Liver (tissue), 9 donors: Measurements from ENCODE around the gene DOCK10. TPM values are rescaled to one million over a fixed set of nuclear protein-coding genes. Genes with fewer than 3 reads are reported as not detected.

Experiments
- DNase-seq: peaks from one replicate; pipeline ENCODE4 v3.0.0-alpha.2; 2017; ENCODE audit warnings: low spot score
- H3K27ac ChIP-seq, 2 donors: one replicate each; pipeline ENCODE4 v1.7.0; 2013; ENCODE audit warnings: inconsistent platforms in 2 of 2, low read length in 2 of 2, control low read depth in 1 of 2, low read depth in 1 of 2, mild to moderate bottlenecking in 1 of 2
- H3K27me3 ChIP-seq, 4 donors: one replicate each; pipeline versions ENCODE4 v1.6.1 to v1.7.0; 2013; ENCODE audit warnings: low read length in 3 of 4, inconsistent platforms in 1 of 4, mild to moderate bottlenecking in 1 of 4, moderate library complexity in 1 of 4; ENCODE audit not compliant: control insufficient read depth in 4 of 4, insufficient read depth in 4 of 4
- H3K36me3 ChIP-seq, 4 donors: one replicate each; pipeline versions ENCODE4 v1.6.1 to v1.7.0; 2013; ENCODE audit warnings: low read length in 3 of 4, mild to moderate bottlenecking in 3 of 4, low read depth in 1 of 4, moderate library complexity in 1 of 4; ENCODE audit not compliant: control insufficient read depth in 4 of 4, insufficient read depth in 3 of 4
- H3K4me1 ChIP-seq, 4 donors: one replicate each; pipeline versions ENCODE4 v1.6.1 to v1.7.0; 2013; ENCODE audit warnings: low read length in 3 of 4, mild to moderate bottlenecking in 3 of 4, moderate library complexity in 1 of 4; ENCODE audit not compliant: control insufficient read depth in 4 of 4, insufficient read depth in 4 of 4
- H3K4me3 ChIP-seq, 3 donors: one replicate each; pipeline versions ENCODE4 v1.6.1 to v1.7.0; 2013; ENCODE audit warnings: low read length in 3 of 3, control low read depth in 1 of 3, low read depth in 1 of 3, mild to moderate bottlenecking in 1 of 3
- H3K9ac ChIP-seq, 2 donors: one replicate each; pipeline ENCODE4 v1.7.0; 2013; ENCODE audit warnings: low read length in 2 of 2, mild to moderate bottlenecking in 2 of 2, moderate library complexity in 2 of 2, control low read depth in 1 of 2, low read depth in 1 of 2
- H3K9me3 ChIP-seq, 4 donors: one replicate each; pipeline versions ENCODE4 v1.6.1 to v1.7.0; 2013; ENCODE audit warnings: low read length in 3 of 4; ENCODE audit not compliant: control insufficient read depth in 4 of 4
- ATF3 ChIP-seq: IDR thresholded peaks from 2 replicates; pipeline ENCODE4 v1.6.1; 2016; ENCODE audit warnings: antibody characterized with exemption
- CTCF ChIP-seq: fragments of 150-350 bp; IDR thresholded peaks from 2 replicates; pipeline ENCODE4 v1.5.1; 2017; ENCODE audit warnings: improper control_type of control experiment, low read depth, low read length; ENCODE audit not compliant: missing input control
- EGR1 ChIP-seq, 2 donors: IDR thresholded peaks; 2 replicates each; pipeline ENCODE4 v1.6.1; 2016 to 2018; ENCODE audit warnings: antibody characterized with exemption in 2 of 2, low read depth in 2 of 2
- FOXA1 ChIP-seq: IDR thresholded peaks from 2 replicates; pipeline ENCODE4 v1.6.1; 2016; ENCODE audit warnings: antibody characterized with exemption
- GABPA ChIP-seq, 2 donors: IDR thresholded peaks in 1 of 2; conservative IDR thresholded peaks in 1 of 2; 2 replicates each; pipeline ENCODE4 v1.6.1; 2016; ENCODE audit warnings: antibody characterized with exemption in 2 of 2, mild to moderate bottlenecking in 1 of 2, moderate library complexity in 1 of 2
- HNF4A ChIP-seq, 2 donors: conservative IDR thresholded peaks; 2 replicates each; pipeline ENCODE4 v1.6.1; 2016; ENCODE audit warnings: antibody characterized with exemption in 2 of 2, mild to moderate bottlenecking in 2 of 2
- HNF4G ChIP-seq: IDR thresholded peaks from 2 replicates; pipeline ENCODE4 v1.6.1; 2016; ENCODE audit warnings: antibody characterized with exemption
- MAX ChIP-seq: IDR thresholded peaks from 2 replicates; pipeline ENCODE4 v1.6.1; 2016; ENCODE audit warnings: antibody characterized with exemption
- NR2F2 ChIP-seq: IDR thresholded peaks from 2 replicates; pipeline ENCODE4 v1.6.1; 2016; ENCODE audit warnings: antibody characterized with exemption
- RAD21 ChIP-seq, 2 donors: IDR thresholded peaks; 2 replicates each; pipeline ENCODE4 v1.6.1; 2016; ENCODE audit warnings: antibody characterized with exemption in 2 of 2, mild to moderate bottlenecking in 2 of 2
- REST ChIP-seq: IDR thresholded peaks from 2 replicates; pipeline ENCODE4 v1.6.1; 2016; ENCODE audit warnings: antibody characterized with exemption, mild to moderate bottlenecking
- SP1 ChIP-seq: IDR thresholded peaks from 2 replicates; pipeline ENCODE4 v1.6.1; 2018; ENCODE audit warnings: antibody characterized with exemption, mild to moderate bottlenecking
- YY1 ChIP-seq: IDR thresholded peaks from 2 replicates; pipeline ENCODE4 v1.6.1; 2016; ENCODE audit warnings: antibody characterized with exemption, mild to moderate bottlenecking
- WGBS: extraction: QIAGEN DNeasy Blood & Tissue Kit; methylation state at CpG from one replicate; pipeline ENCODE4 v1.1.7; 2013; 5-methylcytosine and 5-hydroxymethylcytosine counted together
- polyA plus RNA-seq, 2 donors: library from polyadenylated mRNA; stranded (reverse) in 1 of 2; unstranded in 1 of 2; fragments of 200-250 nt in 1 of 2; fragments of >200 nt in 1 of 2; fragmentation: Nextera tagmentation in 1 of 2; extraction: Ambion mirVana in 1 of 2; gene quantifications; one replicate each; pipeline versions ENCODE4 v1.2.1 to v1.2.3, GENCODE V29; 2013 to 2015
- total RNA-seq, 2 donors: library from RNA; depleted of rRNA; stranded (reverse); fragments of >200 nt; gene quantifications; one replicate each; pipeline ENCODE4 v1.2.3, GENCODE V29; 2014
- donor health status: healthy.
- donor health status: healthy.
- donor health status: healthy.
- donor health status: healthy.
- donor health status: healthy.

Gene DOCK10
- total and polyA plus RNA-seq, 4 donors: 1.2 to 15.3 (median 6.8) TPM

GRCh38 chr2:224971214-224971613, 71.1 kb downstream of the DOCK10 start:
- WGBS: 50% methylated on average over 4 of the region's 4 CpGs

GRCh38 chr2:224970311-224970710, 72.0 kb downstream of the DOCK10 start:
- Histone ChIP-seq H3K36me3 (no peaks in the 10 kb centered on the region), H3K4me1 (no peaks in the 10 kb centered on the region), H3K9ac (no peak overlapping the region), H3K27me3 (no peaks in the 10 kb centered on the region), H3K9me3 (no peaks in the 10 kb centered on the region), H3K4me3 (no peak overlapping the region), H3K27ac (no peak overlapping the region)
- DNase-seq: no peak
- 65% methylated on average over 5 of the region's 5 CpGs for WGBS
- TF ChIP-seq FOXA1: no peak
- TF ChIP-seq SP1: no peak
- no peak for TF ChIP-seq CTCF
- no peak for TF ChIP-seq HNF4A (conservative IDR thresholded peaks at IDR 0.05)
- no peak for TF ChIP-seq REST
- no peak for TF ChIP-seq MAX

More at GRCh38 chr2:224971214-224971613, 71.1 kb downstream of the DOCK10 start:
- H3K27me3 ChIP-seq: no peaks in the 10 kb centered on the region
- no peak for DNase-seq
- H3K27ac ChIP-seq: no peak overlapping the region
- TF ChIP-seq YY1 (no peak), ATF3 (no peak), NR2F2 (no peak), EGR1 (IDR thresholded peaks at IDR 0.05; ENCODE audit: low read depth in 2 of 2) (no peak), HNF4G (no peak), REST (no peak), GABPA (IDR thresholded peaks at IDR 0.05 in 1 of 2, conservative IDR thresholded peaks at IDR 0.05 in 1 of 2) (no peak), RAD21 (IDR thresholded peaks at IDR 0.05) (no peak), SP1 (no peak), MAX (no peak), CTCF (no peak)
- no peaks in the 10 kb centered on the region for H3K4me1 ChIP-seq
- no peaks in the 10 kb centered on the region for H3K9me3 ChIP-seq
- H3K4me3 ChIP-seq: no peak overlapping the region
- H3K36me3 ChIP-seq: no peaks in the 10 kb centered on the region
- no peak overlapping the region for H3K9ac ChIP-seq
